ENCODE results near the gene MYPOP. TPM values are rescaled to one million over a fixed set of nuclear protein-coding genes. Genes with fewer than 3 reads are reported as not detected.

MYPOP gene
- 1 to 10 TPM; 3.2 to 3.5 TPM for polyA plus RNA-seq

GRCh38 chr19:45901912-45902650 is at the start of gene MYPOP:
Gene MYPOP, minus strand, starts transcription at chr19:45902613. Its CDS starts 840 bp downstream, at chr19:45901773.
- peaks cover 0 to 9% of the 10 kb centered on the region in 2 donors for H3K36me3 ChIP-seq (ENCODE audit: control insufficient read depth in 2 of 2, insufficient read depth in 2 of 2, low read length in 1 of 2)
- peak within 1 kb of the TSS; percentile 63 to 69 for H3K27ac ChIP-seq (ENCODE audit: low read depth in 2 of 2, low read length in 1 of 2)
- peaks cover 4% of the 10 kb centered on the region in 2 donors for H3K4me1 ChIP-seq (ENCODE audit: control insufficient read depth in 2 of 2, insufficient read depth in 2 of 2, low read length in 1 of 2)
- no peaks in the 10 kb centered on the region for H3K9me3 ChIP-seq (ENCODE audit: control insufficient read depth in 2 of 2, insufficient read depth in 1 of 2, low read depth in 1 of 2, low read length in 1 of 2)
- no peaks in the 10 kb centered on the region for H3K27me3 ChIP-seq (ENCODE audit: control insufficient read depth in 1 of 2, insufficient read depth in 2 of 2, low read length in 2 of 2)
- H3K4me3 ChIP-seq (ENCODE audit: low read depth in 1 of 2, low read length in 2 of 2): peak within 1 kb of the TSS; percentile 67 to 71
- 1% methylated on average over 29 to 47 of the region's 47 CpGs for WGBS, 2 donors

GRCh38 chr19:45947926-45948325 is 45.5 kb upstream of the MYPOP start:
- Histone ChIP-seq H3K9me3 (ENCODE audit: control insufficient read depth in 2 of 2, insufficient read depth in 1 of 2, low read depth in 1 of 2, low read length in 1 of 2) (peaks cover 0 to 5% of the 10 kb centered on the region in 2 donors), H3K4me3 (ENCODE audit: low read depth in 1 of 2, low read length in 2 of 2) (no peak overlapping the region), H3K4me1 (ENCODE audit: control insufficient read depth in 2 of 2, insufficient read depth in 2 of 2, low read length in 1 of 2) (peaks cover 0 to 4% of the 10 kb centered on the region in 2 donors), H3K36me3 (ENCODE audit: control insufficient read depth in 2 of 2, insufficient read depth in 2 of 2, low read length in 1 of 2) (no peaks in the 10 kb centered on the region), H3K27me3 (ENCODE audit: control insufficient read depth in 1 of 2, insufficient read depth in 2 of 2, low read length in 2 of 2) (no peaks in the 10 kb centered on the region), H3K27ac (ENCODE audit: low read depth in 2 of 2, low read length in 1 of 2) (no peak overlapping the region)
- WGBS, 2 donors: 95 to 97% methylated on average over 1 of the region's 1 CpG

GRCh38 chr19:45940515-45940805 is 38.0 kb upstream of the MYPOP start:
- Histone ChIP-seq H3K27me3 (ENCODE audit: control insufficient read depth in 1 of 2, insufficient read depth in 2 of 2, low read length in 2 of 2) (peaks cover 0 to 4% of the 10 kb centered on the region in 2 donors), H3K27ac (ENCODE audit: low read depth in 2 of 2, low read length in 1 of 2) (no peak overlapping the region), H3K4me3 (ENCODE audit: low read depth in 1 of 2, low read length in 2 of 2) (peak overlapping the region in 1 of 2 donors; percentile 13), H3K36me3 (ENCODE audit: control insufficient read depth in 2 of 2, insufficient read depth in 2 of 2, low read length in 1 of 2) (no peaks in the 10 kb centered on the region), H3K9me3 (ENCODE audit: control insufficient read depth in 2 of 2, insufficient read depth in 1 of 2, low read depth in 1 of 2, low read length in 1 of 2) (peaks cover 0 to 3% of the 10 kb centered on the region in 2 donors), H3K4me1 (ENCODE audit: control insufficient read depth in 2 of 2, insufficient read depth in 2 of 2, low read length in 1 of 2) (no peaks in the 10 kb centered on the region)
- 56 to 67% methylated on average over 29 to 32 of the region's 32 CpGs for WGBS, 2 donors

GRCh38 chr19:45939792-45940514 is 37.5 kb upstream of the MYPOP start:
- H3K4me3 ChIP-seq (ENCODE audit: low read depth in 1 of 2, low read length in 2 of 2): peak overlapping the region in 1 of 2 donors; percentile 13
- H3K4me1 ChIP-seq (ENCODE audit: control insufficient read depth in 2 of 2, insufficient read depth in 2 of 2, low read length in 1 of 2): no peaks in the 10 kb centered on the region
- 21 to 26% methylated on average over 55 to 67 of the region's 67 CpGs for WGBS, 2 donors
- peaks cover 0 to 4% of the 10 kb centered on the region in 2 donors for H3K27me3 ChIP-seq (ENCODE audit: control insufficient read depth in 1 of 2, insufficient read depth in 2 of 2, low read length in 2 of 2)
- H3K27ac ChIP-seq (ENCODE audit: low read depth in 2 of 2, low read length in 1 of 2): no peak overlapping the region
- peaks cover 0 to 3% of the 10 kb centered on the region in 2 donors for H3K9me3 ChIP-seq (ENCODE audit: control insufficient read depth in 2 of 2, insufficient read depth in 1 of 2, low read depth in 1 of 2, low read length in 1 of 2)
- no peaks in the 10 kb centered on the region for H3K36me3 ChIP-seq (ENCODE audit: control insufficient read depth in 2 of 2, insufficient read depth in 2 of 2, low read length in 1 of 2)

- no peak overlapping the region for H3K27ac ChIP-seq (ENCODE audit: low read depth in 2 of 2, low read length in 1 of 2)
- peaks cover 0 to 3% of the 10 kb centered on the region in 2 donors for H3K9me3 ChIP-seq (ENCODE audit: control insufficient read depth in 2 of 2, insufficient read depth in 1 of 2, low read depth in 1 of 2, low read length in 1 of 2)
- no peaks in the 10 kb centered on the region for H3K36me3 ChIP-seq (ENCODE audit: control insufficient read depth in 2 of 2, insufficient read depth in 2 of 2, low read length in 1 of 2)
- no peaks in the 10 kb centered on the region for H3K4me1 ChIP-seq (ENCODE audit: control insufficient read depth in 2 of 2, insufficient read depth in 2 of 2, low read length in 1 of 2)
- peaks cover 0 to 4% of the 10 kb centered on the region in 2 donors for H3K27me3 ChIP-seq (ENCODE audit: control insufficient read depth in 1 of 2, insufficient read depth in 2 of 2, low read length in 2 of 2)
- H3K4me3 ChIP-seq (ENCODE audit: low read depth in 1 of 2, low read length in 2 of 2): no peak overlapping the region
- 78 to 85% methylated on average over 3 of the region's 3 CpGs for WGBS, 2 donors
Measured at GRCh38 chr19:45938733-45939319, 36.4 kb upstream of the MYPOP start.

- Histone ChIP-seq H3K9me3 (ENCODE audit: control insufficient read depth in 2 of 2, insufficient read depth in 1 of 2, low read depth in 1 of 2, low read length in 1 of 2) (peaks cover 0 to 3% of the 10 kb centered on the region in 2 donors), H3K36me3 (ENCODE audit: control insufficient read depth in 2 of 2, insufficient read depth in 2 of 2, low read length in 1 of 2) (no peaks in the 10 kb centered on the region), H3K4me3 (ENCODE audit: low read depth in 1 of 2, low read length in 2 of 2) (no peak overlapping the region), H3K27me3 (ENCODE audit: control insufficient read depth in 1 of 2, insufficient read depth in 2 of 2, low read length in 2 of 2) (peaks cover 0 to 4% of the 10 kb centered on the region in 2 donors), H3K4me1 (ENCODE audit: control insufficient read depth in 2 of 2, insufficient read depth in 2 of 2, low read length in 1 of 2) (no peaks in the 10 kb centered on the region), H3K27ac (ENCODE audit: low read depth in 2 of 2, low read length in 1 of 2) (no peak overlapping the region)
- WGBS, 2 donors: 69% methylated on average over 19 of the region's 19 CpGs
Measured at GRCh38 chr19:45935267-45935666, 32.9 kb upstream of the MYPOP start.

GRCh38 chr19:45934551-45935230 is 32.3 kb upstream of the MYPOP start:
- no peaks in the 10 kb centered on the region for H3K4me1 ChIP-seq (ENCODE audit: control insufficient read depth in 2 of 2, insufficient read depth in 2 of 2, low read length in 1 of 2)
- WGBS, 2 donors: 28 to 30% methylated on average over 19 of the region's 19 CpGs
- H3K4me3 ChIP-seq (ENCODE audit: low read depth in 1 of 2, low read length in 2 of 2): no peak overlapping the region
- no peak overlapping the region for H3K27ac ChIP-seq (ENCODE audit: low read depth in 2 of 2, low read length in 1 of 2)
- no peaks in the 10 kb centered on the region for H3K36me3 ChIP-seq (ENCODE audit: control insufficient read depth in 2 of 2, insufficient read depth in 2 of 2, low read length in 1 of 2)
- H3K27me3 ChIP-seq (ENCODE audit: control insufficient read depth in 1 of 2, insufficient read depth in 2 of 2, low read length in 2 of 2): peaks cover 0 to 3% of the 10 kb centered on the region in 2 donors
- H3K9me3 ChIP-seq (ENCODE audit: control insufficient read depth in 2 of 2, insufficient read depth in 1 of 2, low read depth in 1 of 2, low read length in 1 of 2): peaks cover 0 to 1% of the 10 kb centered on the region in 2 donors

- Histone ChIP-seq H3K4me1 (ENCODE audit: control insufficient read depth in 2 of 2, insufficient read depth in 2 of 2, low read length in 1 of 2) (no peaks in the 10 kb centered on the region), H3K27ac (ENCODE audit: low read depth in 2 of 2, low read length in 1 of 2) (no peak overlapping the region), H3K9me3 (ENCODE audit: control insufficient read depth in 2 of 2, insufficient read depth in 1 of 2, low read depth in 1 of 2, low read length in 1 of 2) (no peaks in the 10 kb centered on the region), H3K4me3 (ENCODE audit: low read depth in 1 of 2, low read length in 2 of 2) (no peak overlapping the region), H3K36me3 (ENCODE audit: control insufficient read depth in 2 of 2, insufficient read depth in 2 of 2, low read length in 1 of 2) (no peaks in the 10 kb centered on the region), H3K27me3 (ENCODE audit: control insufficient read depth in 1 of 2, insufficient read depth in 2 of 2, low read length in 2 of 2) (no peaks in the 10 kb centered on the region)
- 60 to 64% methylated on average over 9 of the region's 9 CpGs for WGBS, 2 donors
Measured at GRCh38 chr19:45933759-45934158, 31.3 kb upstream of the MYPOP start.

GRCh38 chr19:45931055-45931454 is 28.6 kb upstream of the MYPOP start:
- Histone ChIP-seq H3K4me1 (ENCODE audit: control insufficient read depth in 2 of 2, insufficient read depth in 2 of 2, low read length in 1 of 2) (no peaks in the 10 kb centered on the region), H3K27me3 (ENCODE audit: control insufficient read depth in 1 of 2, insufficient read depth in 2 of 2, low read length in 2 of 2) (no peaks in the 10 kb centered on the region), H3K36me3 (ENCODE audit: control insufficient read depth in 2 of 2, insufficient read depth in 2 of 2, low read length in 1 of 2) (no peaks in the 10 kb centered on the region), H3K4me3 (ENCODE audit: low read depth in 1 of 2, low read length in 2 of 2) (no peak overlapping the region), H3K27ac (ENCODE audit: low read depth in 2 of 2, low read length in 1 of 2) (no peak overlapping the region), H3K9me3 (ENCODE audit: control insufficient read depth in 2 of 2, insufficient read depth in 1 of 2, low read depth in 1 of 2, low read length in 1 of 2) (no peaks in the 10 kb centered on the region)
- WGBS, 2 donors: 65 to 68% methylated on average over 3 of the region's 3 CpGs
